ENCODE measurements around the gene GNG2. TPM values are rescaled to one million over a fixed set of nuclear protein-coding genes. Genes with fewer than 3 reads are reported as not detected.

The GNG2 gene
- polyA plus RNA-seq, 1 of the 3 experiments (the other 2 are of a cell fraction), result 17.8 TPM

DNA sequence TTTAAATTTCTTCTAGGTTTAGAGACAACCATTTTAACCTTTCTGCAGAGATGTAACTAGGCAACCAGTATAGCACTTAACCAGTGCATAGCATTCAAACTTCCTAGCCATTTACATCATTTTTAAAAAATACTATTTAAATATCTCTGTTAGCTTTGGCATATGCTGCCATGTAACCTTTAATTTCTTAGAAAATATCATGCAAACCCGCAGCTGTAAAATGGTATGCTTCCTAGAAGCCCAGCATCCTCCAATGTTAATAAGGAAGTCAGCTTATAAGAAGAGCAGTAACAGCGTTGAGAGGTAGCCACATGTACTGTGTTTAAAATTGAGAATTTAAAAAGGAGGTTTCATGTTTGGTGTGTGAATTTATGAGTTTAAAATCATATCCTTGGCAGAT lies 22.8 kb downstream of the GNG2 start:
- CTCF ChIA-PET, result interaction anchor here (1.0 to 1.8 kb wide), 3 partner anchors 19 to 102 kb away, joined by 3 to 4 read pairs (median 3); no protein-coding TSS in a partner anchor
- H4K20me1 ChIP-seq (ENCODE audit: insufficient read depth), result no peaks in the 10 kb centered on the region
- peak overlapping the region in 1 of 2 experiments; percentile 86; a peak in 2 of 4 replicates for H3K27ac ChIP-seq (ENCODE audit: low read depth in 2 of 2, low read length in 1 of 2)
- H3K4me3 ChIP-seq (ENCODE audit: low read depth in 2 of 2, low read length in 1 of 2), result no peak overlapping the region
- no peaks in the 10 kb centered on the region for H3K9me2 ChIP-seq
- TF ChIP-seq, protein P1, sequence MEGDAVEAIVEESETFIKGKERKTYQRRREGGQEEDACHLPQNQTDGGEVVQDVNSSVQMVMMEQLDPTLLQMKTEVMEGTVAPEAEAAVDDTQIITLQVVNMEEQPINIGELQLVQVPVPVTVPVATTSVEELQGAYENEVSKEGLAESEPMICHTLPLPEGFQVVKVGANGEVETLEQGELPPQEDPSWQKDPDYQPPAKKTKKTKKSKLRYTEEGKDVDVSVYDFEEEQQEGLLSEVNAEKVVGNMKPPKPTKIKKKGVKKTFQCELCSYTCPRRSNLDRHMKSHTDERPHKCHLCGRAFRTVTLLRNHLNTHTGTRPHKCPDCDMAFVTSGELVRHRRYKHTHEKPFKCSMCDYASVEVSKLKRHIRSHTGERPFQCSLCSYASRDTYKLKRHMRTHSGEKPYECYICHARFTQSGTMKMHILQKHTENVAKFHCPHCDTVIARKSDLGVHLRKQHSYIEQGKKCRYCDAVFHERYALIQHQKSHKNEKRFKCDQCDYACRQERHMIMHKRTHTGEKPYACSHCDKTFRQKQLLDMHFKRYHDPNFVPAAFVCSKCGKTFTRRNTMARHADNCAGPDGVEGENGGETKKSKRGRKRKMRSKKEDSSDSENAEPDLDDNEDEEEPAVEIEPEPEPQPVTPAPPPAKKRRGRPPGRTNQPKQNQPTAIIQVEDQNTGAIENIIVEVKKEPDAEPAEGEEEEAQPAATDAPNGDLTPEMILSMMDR (IDR thresholded peaks at IDR 0.05), result no peak
- TF ChIP-seq, protein P2, sequence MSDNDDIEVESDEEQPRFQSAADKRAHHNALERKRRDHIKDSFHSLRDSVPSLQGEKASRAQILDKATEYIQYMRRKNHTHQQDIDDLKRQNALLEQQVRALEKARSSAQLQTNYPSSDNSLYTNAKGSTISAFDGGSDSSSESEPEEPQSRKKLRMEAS (IDR thresholded peaks at IDR 0.05; ENCODE audit: low read depth), result no peak
- no peak for TF ChIP-seq YY1 (IDR thresholded peaks at IDR 0.05; ENCODE audit: low read depth)
- no peak for TF ChIP-seq RFX5 (IDR thresholded peaks at IDR 0.05; ENCODE audit: low read length)
- TF ChIP-seq EZH2phosphoT487 (IDR thresholded peaks at IDR 0.05; ENCODE audit: borderline replicate concordance, low read depth), result no peak
- no peak for TF ChIP-seq TEAD4 (IDR thresholded peaks at IDR 0.05; ENCODE audit: borderline replicate concordance, insufficient read depth)
- TF ChIP-seq JUND (IDR thresholded peaks at IDR 0.05), result no peak
- TF ChIP-seq, protein P3, sequence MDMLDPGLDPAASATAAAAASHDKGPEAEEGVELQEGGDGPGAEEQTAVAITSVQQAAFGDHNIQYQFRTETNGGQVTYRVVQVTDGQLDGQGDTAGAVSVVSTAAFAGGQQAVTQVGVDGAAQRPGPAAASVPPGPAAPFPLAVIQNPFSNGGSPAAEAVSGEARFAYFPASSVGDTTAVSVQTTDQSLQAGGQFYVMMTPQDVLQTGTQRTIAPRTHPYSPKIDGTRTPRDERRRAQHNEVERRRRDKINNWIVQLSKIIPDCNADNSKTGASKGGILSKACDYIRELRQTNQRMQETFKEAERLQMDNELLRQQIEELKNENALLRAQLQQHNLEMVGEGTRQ (IDR thresholded peaks at IDR 0.05; ENCODE audit: borderline replicate concordance, low read depth, low read length), result no peak
- TF ChIP-seq, protein P4, sequence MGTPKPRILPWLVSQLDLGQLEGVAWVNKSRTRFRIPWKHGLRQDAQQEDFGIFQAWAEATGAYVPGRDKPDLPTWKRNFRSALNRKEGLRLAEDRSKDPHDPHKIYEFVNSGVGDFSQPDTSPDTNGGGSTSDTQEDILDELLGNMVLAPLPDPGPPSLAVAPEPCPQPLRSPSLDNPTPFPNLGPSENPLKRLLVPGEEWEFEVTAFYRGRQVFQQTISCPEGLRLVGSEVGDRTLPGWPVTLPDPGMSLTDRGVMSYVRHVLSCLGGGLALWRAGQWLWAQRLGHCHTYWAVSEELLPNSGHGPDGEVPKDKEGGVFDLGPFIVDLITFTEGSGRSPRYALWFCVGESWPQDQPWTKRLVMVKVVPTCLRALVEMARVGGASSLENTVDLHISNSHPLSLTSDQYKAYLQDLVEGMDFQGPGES (IDR thresholded peaks at IDR 0.05; ENCODE audit: low read depth, low read length), result no peak
- no peak for TF ChIP-seq FOXJ3 (CRISPR knock-in tag; IDR thresholded peaks at IDR 0.05)
- no peak for TF ChIP-seq CHD2 (IDR thresholded peaks at IDR 0.05; ENCODE audit: low read length, partially characterized antibody)
- TF ChIP-seq, protein P5, sequence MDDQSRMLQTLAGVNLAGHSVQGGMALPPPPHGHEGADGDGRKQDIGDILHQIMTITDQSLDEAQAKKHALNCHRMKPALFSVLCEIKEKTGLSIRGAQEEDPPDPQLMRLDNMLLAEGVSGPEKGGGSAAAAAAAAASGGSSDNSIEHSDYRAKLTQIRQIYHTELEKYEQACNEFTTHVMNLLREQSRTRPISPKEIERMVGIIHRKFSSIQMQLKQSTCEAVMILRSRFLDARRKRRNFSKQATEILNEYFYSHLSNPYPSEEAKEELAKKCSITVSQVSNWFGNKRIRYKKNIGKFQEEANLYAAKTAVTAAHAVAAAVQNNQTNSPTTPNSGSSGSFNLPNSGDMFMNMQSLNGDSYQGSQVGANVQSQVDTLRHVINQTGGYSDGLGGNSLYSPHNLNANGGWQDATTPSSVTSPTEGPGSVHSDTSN (IDR thresholded peaks at IDR 0.05), result no peak
- no peak for TF ChIP-seq ELF1 (IDR thresholded peaks at IDR 0.05)
- no peak for DNase-seq
- H3K4me2 ChIP-seq, result no peak overlapping the region
- WGBS (ENCODE audit: low lambda C conversion rate), result 87% methylated on average over 2 of the region's 2 CpGs
- POLR2A ChIA-PET, result no interaction called here
- H3K79me2 ChIP-seq (ENCODE audit: insufficient read depth), result no peaks in the 10 kb centered on the region; the same call in none of the 2 replicates
- peaks cover 0 to 23% of the 10 kb centered on the region in 2 experiments; a peak in 2 of 4 replicates for H3K4me1 ChIP-seq (ENCODE audit: control insufficient read depth in 1 of 2, insufficient read depth in 2 of 2, low read depth in 1 of 2, low read length in 1 of 2)
- no peak overlapping the region for H2AFZ ChIP-seq (ENCODE audit: low read depth)
- H3K27me3 ChIP-seq (ENCODE audit: insufficient read depth), result no peaks in the 10 kb centered on the region
- H3K9me3 ChIP-seq, result no peaks in the 10 kb centered on the region
- peaks cover 0 to 13% of the 10 kb centered on the region in 2 experiments for H3K36me3 ChIP-seq (replicated peaks in 1 of 2; ENCODE audit: control insufficient read depth in 1 of 2, insufficient read depth in 2 of 2, low read length in 1 of 2)
- H3K9ac ChIP-seq, result no peak overlapping the region
- H3F3A ChIP-seq (replicated peaks; ENCODE audit: insufficient read depth), result no peaks in the 10 kb centered on the region

All from SK-N-SH (cell line).